Erythroblast (primary cell): ENCODE measurements around the gene MAP1B.

Experiments used
- DNase-seq, 2 experiments: peaks; one replicate each; lab custom pipeline; 2025; lab: John Stamatoyannopoulos, UW
- GATA1 ChIP-seq: IDR thresholded peaks from 2 replicates; pipeline ENCODE4 v1.6.1; 2011; ENCODE audit warnings: low read depth, mild to moderate bottlenecking, control low read depth, low read length, moderate library complexity
- POLR2A ChIP-seq: IDR thresholded peaks from 2 replicates; pipeline ENCODE4 v1.6.1; 2011; ENCODE audit warnings: mild to moderate bottlenecking, low read length

Gene MAP1B

GRCh38 chr5:72107131-72107900, at the start of gene MAP1B:
Gene MAP1B, plus strand, starts transcription at chr5:72107475. Its CDS starts 57 bp downstream, at chr5:72107532.
- peak; percentile 42 to 65 for DNase-seq
- no peak for TF ChIP-seq POLR2A
- TF ChIP-seq GATA1 = no peak

GRCh38 chr5:72057816-72058215, 49.5 kb upstream of the MAP1B start:
- DNase-seq = no peak
- TF ChIP-seq GATA1 = no peak
- no peak for TF ChIP-seq POLR2A

- DNase-seq = peak; percentile 32 to 48
- no peak for TF ChIP-seq GATA1
- TF ChIP-seq POLR2A = no peak
These were observed 44.0 kb upstream of the MAP1B start for GRCh38 chr5:72063219-72063819.

DNA sequence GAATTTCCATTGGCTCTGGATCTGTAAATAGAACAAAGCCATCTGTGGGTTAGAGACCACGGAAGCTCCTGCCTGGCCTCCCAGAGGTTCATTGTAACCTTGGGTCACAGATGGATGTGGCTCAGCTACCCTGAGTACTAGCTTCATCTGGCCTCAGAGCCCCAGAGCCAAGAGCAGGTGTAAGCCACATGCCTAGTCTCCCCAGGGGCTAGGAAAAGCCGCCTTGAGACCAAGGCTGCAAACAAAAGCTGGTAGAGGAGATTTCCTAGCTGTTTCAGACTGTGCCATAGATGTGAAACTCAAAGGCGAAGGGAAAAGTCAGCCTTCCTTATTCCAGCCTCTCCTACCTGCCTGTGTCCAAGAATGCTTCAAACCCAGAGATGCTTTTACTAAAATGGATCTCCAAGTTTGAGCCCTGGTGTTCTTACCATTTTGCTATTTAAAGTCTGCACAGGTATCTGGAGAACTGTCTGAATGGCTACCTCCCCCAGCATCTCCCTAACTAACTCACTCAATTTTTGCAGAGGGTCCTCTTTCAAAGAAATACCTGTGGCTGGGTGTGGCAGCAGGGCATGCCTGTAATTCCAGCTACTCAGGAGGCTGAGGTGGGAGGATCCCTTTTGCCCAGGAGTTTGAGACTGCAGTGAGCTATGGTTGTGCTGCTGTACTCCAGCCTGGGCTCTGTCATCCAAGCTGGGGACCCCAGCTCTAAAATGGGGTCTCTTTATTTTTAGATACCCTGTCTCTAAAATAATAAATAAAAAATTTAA, 42.3 kb upstream of the MAP1B start:
- no peak for DNase-seq
- TF ChIP-seq GATA1 = no peak
- no peak for TF ChIP-seq POLR2A

DNA sequence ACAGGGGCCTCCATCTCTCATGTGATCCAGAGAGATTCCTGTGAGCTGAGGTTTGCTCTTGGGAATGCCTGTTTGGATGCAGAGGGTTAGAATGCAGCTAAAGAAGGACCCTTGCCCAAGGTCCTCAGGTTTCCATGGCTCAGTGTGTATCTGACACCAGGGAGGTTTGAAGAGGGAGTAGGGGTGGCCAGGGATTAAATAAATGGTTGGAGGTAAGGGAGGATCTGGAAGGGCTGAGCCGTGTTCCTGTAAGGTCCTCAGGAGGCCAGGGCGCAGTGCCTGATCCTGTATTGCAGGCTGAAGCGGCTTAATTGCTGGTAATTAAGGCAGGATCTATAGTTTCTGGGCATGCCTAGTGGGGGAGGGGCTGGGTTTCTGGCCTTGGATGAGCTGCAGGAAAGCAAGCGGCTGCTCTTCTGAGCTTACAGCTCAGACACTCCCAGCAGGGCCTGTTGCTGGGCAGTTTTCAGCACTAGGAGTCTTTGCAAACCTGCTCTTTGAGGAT, 41.5 kb upstream of the MAP1B start:
- no peak for DNase-seq
- TF ChIP-seq POLR2A (no peak), GATA1 (no peak)

- TF ChIP-seq GATA1 = no peak
- no peak for TF ChIP-seq POLR2A
These were observed 40.6 kb upstream of the MAP1B start for GRCh38 chr5:72066705-72067107.

GRCh38 chr5:72067682-72068470, 39.4 kb upstream of the MAP1B start:
- TF ChIP-seq GATA1 (no peak), POLR2A (no peak)

More at GRCh38 chr5:72066705-72067107, 40.6 kb upstream of the MAP1B start:
- DNase-seq = no peak

GRCh38 chr5:72070529-72070928, 36.7 kb upstream of the MAP1B start:
- TF ChIP-seq GATA1 = no peak
- no peak for TF ChIP-seq POLR2A
- no peak for DNase-seq

More at GRCh38 chr5:72067682-72068470, 39.4 kb upstream of the MAP1B start:
- no peak for DNase-seq

DNA sequence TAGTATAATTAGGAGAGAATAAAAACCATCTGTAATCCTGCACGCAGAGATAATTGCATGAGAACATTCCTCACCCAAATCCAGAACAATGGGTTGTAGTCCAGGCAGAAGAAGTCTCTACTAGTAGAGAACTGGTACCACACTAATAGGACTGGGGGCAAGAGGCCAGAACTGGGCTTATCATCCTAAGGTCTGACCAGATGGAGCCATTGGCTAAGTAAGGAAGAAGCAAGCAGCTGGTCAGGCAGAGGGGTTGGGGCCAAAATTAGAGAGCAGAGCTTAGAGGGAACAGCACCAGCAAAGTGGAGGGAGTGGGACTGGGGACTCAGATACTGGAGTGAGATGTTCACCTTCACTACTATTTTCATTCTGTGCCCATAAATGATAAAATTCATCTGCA, 35.4 kb upstream of the MAP1B start:
- DNase-seq = no peak
- TF ChIP-seq POLR2A (no peak), GATA1 (no peak)

DNA sequence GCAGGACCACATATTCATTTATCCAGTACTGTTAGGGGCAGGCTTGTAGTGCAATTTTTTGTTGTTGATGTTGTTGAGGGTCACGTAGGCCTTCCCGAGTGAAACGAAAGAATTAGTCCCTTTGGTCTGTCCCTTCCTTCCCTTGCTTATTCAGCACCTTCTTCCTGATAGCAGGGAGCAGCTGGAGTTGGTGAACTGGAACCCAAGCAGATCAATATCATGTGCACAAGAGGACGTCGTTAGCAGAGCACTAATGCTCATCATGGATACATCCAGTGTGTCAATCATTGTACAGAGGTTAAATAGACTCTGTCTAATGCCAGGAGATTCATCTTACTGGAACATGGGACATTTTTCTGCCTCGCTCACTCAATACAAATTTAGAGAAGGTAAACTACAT, 33.0 kb upstream of the MAP1B start:
- DNase-seq = no peak
- TF ChIP-seq POLR2A (no peak), GATA1 (no peak)

DNA sequence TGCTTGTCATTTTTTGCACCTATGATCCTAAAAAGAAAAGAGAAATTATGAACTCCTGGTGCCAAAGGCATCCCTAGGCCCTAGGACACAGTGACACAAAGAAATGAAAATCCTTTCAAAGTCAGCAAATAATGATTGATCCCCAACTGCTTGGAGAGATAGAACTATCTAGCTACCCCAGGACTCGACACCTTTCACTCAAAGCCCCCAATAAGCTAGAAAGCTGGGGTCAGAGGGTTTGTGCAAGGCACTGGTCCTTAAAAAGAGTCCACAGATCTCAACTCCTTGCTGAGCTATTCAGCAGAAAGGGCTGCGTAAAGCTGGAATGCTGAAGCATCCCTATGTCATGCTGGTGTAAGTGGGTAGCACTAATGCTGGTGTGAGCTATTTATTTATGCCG, 31.8 kb upstream of the MAP1B start:
- no peak for DNase-seq
- TF ChIP-seq POLR2A (no peak), GATA1 (no peak)

DNA sequence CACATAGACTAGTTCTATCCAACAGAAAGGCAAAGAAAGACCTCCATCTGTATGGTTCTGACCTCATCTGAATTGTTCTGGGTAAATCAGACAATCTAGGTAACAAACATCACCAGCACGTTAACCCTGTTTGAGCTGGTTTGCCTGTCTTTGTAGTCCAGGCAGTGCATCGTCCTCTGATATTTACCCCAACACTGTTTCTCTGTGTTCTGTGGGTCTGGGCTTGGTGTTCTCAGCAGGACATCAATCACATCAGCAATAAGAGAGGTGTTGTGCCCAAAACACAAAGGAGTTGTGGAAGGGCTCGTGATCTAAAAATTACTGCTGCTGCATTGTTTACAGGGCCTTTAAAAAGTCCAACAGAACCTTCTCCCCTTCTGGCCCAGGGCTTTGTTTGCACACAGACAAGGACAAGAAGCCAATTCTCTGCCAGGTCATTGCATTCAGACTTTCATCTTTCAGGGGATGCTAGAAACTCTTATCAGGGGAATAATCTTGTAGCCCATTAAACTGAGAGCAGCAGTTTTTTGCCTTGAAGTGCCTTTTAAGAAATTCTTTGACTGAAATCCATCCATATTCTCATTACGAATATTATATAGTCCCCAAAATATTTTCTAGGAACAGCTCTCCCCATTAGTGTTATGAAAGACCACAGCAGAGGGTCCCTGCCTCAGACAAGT, 30.5 kb upstream of the MAP1B start:
- DNase-seq = no peak
- TF ChIP-seq GATA1 = no peak
- no peak for TF ChIP-seq POLR2A
